K562 (cell line): Measurements from ENCODE around the gene CTDSP2. TPM values are rescaled to one million over a fixed set of nuclear protein-coding genes. Genes with fewer than 3 reads are reported as not detected.

ENCODE experiments used
- ARID1B ChIP-seq: fragments of 450-650 bp; IDR thresholded peaks from 2 replicates; pipeline ENCODE4 v1.6.1; 2016; ENCODE audit warnings: antibody characterized with exemption, mild to moderate bottlenecking, inconsistent platforms
- BCOR ChIP-seq: fragments of 450-650 bp; IDR thresholded peaks from 2 replicates; pipeline ENCODE4 v1.6.1; 2016
- BDP1 ChIP-seq: IDR thresholded peaks from 3 replicates; pipeline ENCODE4 v1.6.1; 2011; ENCODE audit not compliant: insufficient read length, insufficient read depth
- CHCHD3 ChIP-seq: fragments of 250-450 bp; sonication (Bioruptor Pico); IDR thresholded peaks from 2 replicates; pipeline ENCODE4 v2.1.2; 2022; ENCODE audit warnings: mild to moderate bottlenecking
- E2F8 ChIP-seq: fragments of 450-650 bp; IDR thresholded peaks from 2 replicates; pipeline ENCODE4 v1.7.1; 2018; ENCODE audit warnings: mild to moderate bottlenecking, low read depth; ENCODE audit not compliant: partially characterized antibody
- ETV6 ChIP-seq, 3 experiments: fragments of 150-350 bp in 1 of 3; sonication (generic) in 1 of 3; formaldehyde crosslinking in 1 of 3; IDR thresholded peaks; 2 replicates each; pipeline versions ENCODE4 v1.6.1 to v1.8.0; 2014 to 2022; ENCODE audit warnings: borderline replicate concordance in 2 of 3, low read depth in 2 of 3, antibody characterized with exemption in 1 of 3, low read length in 1 of 3, mild to moderate bottlenecking in 1 of 3, missing genetic modification reagents in 1 of 3
- FOXK2 ChIP-seq, 2 experiments: fragments of 450-650 bp; IDR thresholded peaks in 1 of 2; conservative IDR thresholded peaks in 1 of 2; 2 replicates each; pipeline ENCODE4 v1.6.1; 2016; ENCODE audit warnings: low read depth in 2 of 2, mild to moderate bottlenecking in 1 of 2
- IRF1 ChIP-seq: sonication (generic); formaldehyde crosslinking; IDR thresholded peaks from 2 replicates; pipeline ENCODE4 v1.8.0; 2022; ENCODE audit warnings: missing genetic modification reagents, mild to moderate bottlenecking, borderline replicate concordance
- LEF1 ChIP-seq: fragments of 450-650 bp; IDR thresholded peaks from 2 replicates; pipeline ENCODE4 v1.6.1; 2016; ENCODE audit warnings: mild to moderate bottlenecking
- MAX ChIP-seq: sonication (generic); formaldehyde crosslinking; IDR thresholded peaks from 2 replicates; pipeline ENCODE4 v1.9.0; 2022; ENCODE audit warnings: mild to moderate bottlenecking, missing genetic modification reagents
- NR4A1 ChIP-seq, 2 experiments: fragments of 250-450 bp in 1 of 2; fragments of 450-650 bp in 1 of 2; sonication (Bioruptor Pico) in 1 of 2; IDR thresholded peaks; 2 replicates each; pipeline versions ENCODE4 v1.4.0 to v1.6.1; 2016 to 2020; ENCODE audit warnings: mild to moderate bottlenecking in 2 of 2, missing compliant biosample characterization in 1 of 2, missing genetic modification characterization in 1 of 2, moderate library complexity in 1 of 2
- PRPF4 ChIP-seq: fragments of 200-400 bp; formaldehyde crosslinking; IDR thresholded peaks from one replicate; pipeline ENCODE4 v1.6.1; 2017; ENCODE audit warnings: low read length, low read depth, mild to moderate bottlenecking; ENCODE audit not compliant: insufficient read depth, poor library complexity, severe bottlenecking
- PTRF ChIP-seq: fragments of 450-650 bp; IDR thresholded peaks from 2 replicates; pipeline ENCODE4 v1.6.1; 2016; ENCODE audit warnings: mild to moderate bottlenecking, missing genetic modification characterization, missing compliant biosample characterization
- RBBP5 ChIP-seq: fragments of 200-600 bp; sonication (generic); IDR thresholded peaks from 2 replicates; pipeline ENCODE4 v1.6.1; 2012; ENCODE audit warnings: borderline replicate concordance, mild to moderate bottlenecking, low read length, control low read depth, inconsistent platforms; ENCODE audit not compliant: insufficient read depth, poor library complexity, severe bottlenecking
- RCOR1 ChIP-seq, 2 experiments: IDR thresholded peaks; 2 replicates each; pipeline ENCODE4 v1.6.1; 2012; ENCODE audit warnings: low read depth in 2 of 2, low read length in 2 of 2, borderline replicate concordance in 1 of 2, improper control_type of control experiment in 1 of 2
- ZFP1 ChIP-seq: fragments of 450-650 bp; formaldehyde crosslinking; IDR thresholded peaks from 2 replicates; pipeline ENCODE4 v1.4.0; 2020; ENCODE audit warnings: mild to moderate bottlenecking, mixed read lengths
- ZFX ChIP-seq: sonication (generic); formaldehyde crosslinking; IDR thresholded peaks from 2 replicates; pipeline ENCODE4 v1.8.0; 2022; ENCODE audit warnings: mild to moderate bottlenecking, missing genetic modification reagents, moderate library complexity
- ZNF253 ChIP-seq: fragments of 250-450 bp; sonication (Bioruptor Pico); conservative IDR thresholded peaks from 2 replicates; pipeline ENCODE4 v1.6.1; 2021; ENCODE audit warnings: mild to moderate bottlenecking
- ZNF584 ChIP-seq: fragments of 200-800 bp; sonication (Bioruptor generic); IDR thresholded peaks from 2 replicates; pipeline ENCODE4 v1.6.1; 2016; ENCODE audit warnings: low read depth, mild to moderate bottlenecking, missing genetic modification characterization, missing compliant biosample characterization
- ZNF717 ChIP-seq: fragments of 250-450 bp; sonication (Bioruptor Pico); IDR thresholded peaks from 2 replicates; pipeline ENCODE4 v1.5.0; 2021
- polyA plus RNA-seq, 8 experiments: library from polyadenylated mRNA; depleted of rRNA in 4 of 8; stranded (reverse) in 5 of 8; unstranded in 3 of 8; fragments of >200 nt; fragmentation: Nextera tagmentation in 2 of 8; fragmentation: Illumina TruSeq in 1 of 8; extraction: Ambion mirVana in 2 of 8; extraction: Trizol in 1 of 8; gene quantifications; 2 replicates each; pipeline versions ENCODE4 v1.2.1 to v1.2.3, GENCODE V29; 2011 to 2014; ENCODE audit warnings: inconsistent platforms in 1 of 8, missing spikeins in 1 of 8
- total RNA-seq, 7 experiments: library from RNA; depleted of rRNA in 6 of 7; stranded (reverse); fragments of >200 nt in 6 of 7; fragmentation: Illumina TruSeq in 2 of 7; extraction: Trizol in 2 of 7; gene quantifications; 2 replicates each; pipeline versions ENCODE4 v1.2.1 to v1.2.3, GENCODE V29; 2011 to 2021; ENCODE audit warnings: low replicate concordance in 1 of 7
- TF ChIP-seq, protein P1 (sequence below), 2 experiments: IDR thresholded peaks; 2 replicates each; pipeline ENCODE4 v1.6.1; 2011; ENCODE audit warnings: borderline replicate concordance in 1 of 2, control low read depth in 1 of 2, low read depth in 1 of 2, low read length in 1 of 2, mild to moderate bottlenecking in 1 of 2, mixed read lengths in 1 of 2, moderate library complexity in 1 of 2; ENCODE audit not compliant: insufficient read depth in 1 of 2, insufficient read length in 1 of 2, poor library complexity in 1 of 2, severe bottlenecking in 1 of 2; ENCODE audit errors: extremely low read depth in 1 of 2

The CTDSP2 gene
- total and polyA plus RNA-seq, 9 of the 15 experiments (the other 6 are each of a cell fraction or from before 2014, with no cell fraction given) = 20.4 to 108 (median 47.7) TPM

DNA sequence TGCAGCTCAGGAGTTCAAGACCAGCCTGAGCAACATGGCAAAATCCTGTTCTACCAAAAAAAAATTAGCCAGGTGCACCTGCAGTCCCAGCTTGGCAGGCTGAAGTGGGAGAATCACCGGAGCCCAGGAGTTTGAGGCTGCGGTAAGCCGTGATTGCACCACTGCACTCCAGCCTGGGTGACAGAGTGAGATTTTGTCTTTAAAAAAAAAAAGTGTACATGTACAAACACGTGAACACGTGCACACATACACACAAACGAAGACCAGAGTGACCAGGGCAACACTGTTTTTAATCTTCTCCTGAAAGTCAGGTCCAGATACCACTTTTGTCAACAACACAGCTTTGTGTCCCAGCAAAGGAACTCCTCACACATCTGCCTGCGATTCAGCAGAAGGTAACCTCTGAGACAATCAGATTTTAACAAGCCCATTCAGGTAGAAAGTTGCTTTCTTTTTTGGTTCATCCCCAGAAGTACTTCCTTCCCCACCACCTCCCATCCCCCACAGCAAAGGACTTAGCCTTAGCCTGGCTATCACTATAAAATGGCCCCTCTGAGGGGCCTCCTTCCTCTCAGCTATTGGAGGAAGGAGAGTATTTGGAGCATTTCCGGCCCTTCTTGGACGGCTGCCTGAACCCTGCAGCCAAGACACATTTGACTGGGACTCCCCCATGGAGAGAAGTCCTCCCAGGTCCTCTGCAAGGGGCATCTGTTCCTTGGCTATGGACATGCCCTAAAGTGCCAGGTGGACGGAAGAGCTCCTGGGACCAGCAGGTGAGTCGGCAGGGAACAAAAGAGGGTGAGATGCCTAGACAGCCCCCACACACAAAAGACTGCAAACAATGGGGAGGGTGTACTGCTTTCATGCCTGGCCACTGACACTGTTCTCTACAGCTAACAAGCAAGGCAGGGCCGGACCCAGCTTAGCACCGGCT, 9.8 kb downstream of the CTDSP2 start (continued):
- no peak for TF ChIP-seq E2F8
- TF ChIP-seq BDP1 = no peak
- peak; percentile 76 for TF ChIP-seq LEF1
- no peak for TF ChIP-seq ETV6 (IDR thresholded peaks at IDR 0.05; ENCODE audit: borderline replicate concordance in 1 of 2, low read depth in 2 of 2, low read length in 1 of 2)
- TF ChIP-seq ETV6 (CRISPR knock-in tag; IDR thresholded peaks at IDR 0.05; ENCODE audit: borderline replicate concordance) = no peak
- TF ChIP-seq ZFX (CRISPR knock-in tag) = no peak
- no peak for TF ChIP-seq ZFP1 (CRISPR knock-in tag)
- TF ChIP-seq ZNF717 = no peak
- TF ChIP-seq IRF1 (CRISPR knock-in tag) = no peak
- TF ChIP-seq NR4A1 (CRISPR knock-in tag; IDR thresholded peaks at IDR 0.05) = no peak
- no peak for TF ChIP-seq NR4A1 (tag; IDR thresholded peaks at IDR 0.05)
- TF ChIP-seq PTRF (tag) = no peak
- TF ChIP-seq RBBP5 = peak; percentile 34
- TF ChIP-seq, protein P1, sequence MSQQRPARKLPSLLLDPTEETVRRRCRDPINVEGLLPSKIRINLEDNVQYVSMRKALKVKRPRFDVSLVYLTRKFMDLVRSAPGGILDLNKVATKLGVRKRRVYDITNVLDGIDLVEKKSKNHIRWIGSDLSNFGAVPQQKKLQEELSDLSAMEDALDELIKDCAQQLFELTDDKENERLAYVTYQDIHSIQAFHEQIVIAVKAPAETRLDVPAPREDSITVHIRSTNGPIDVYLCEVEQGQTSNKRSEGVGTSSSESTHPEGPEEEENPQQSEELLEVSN (IDR thresholded peaks at IDR 0.05; ENCODE audit: borderline replicate concordance in 1 of 2, extremely low read depth in 1 of 2, insufficient read depth in 1 of 2, insufficient read length in 1 of 2, low read depth in 1 of 2, low read length in 1 of 2, poor library complexity in 1 of 2, severe bottlenecking in 1 of 2) = no peak
- TF ChIP-seq CHCHD3 (CRISPR knock-in tag) = no peak
- no peak for TF ChIP-seq BCOR
- no peak for TF ChIP-seq ZNF253
- TF ChIP-seq ZNF584 (CRISPR knock-in tag) = no peak
- no peak for TF ChIP-seq MAX (CRISPR knock-in tag)
- TF ChIP-seq PRPF4 = no peak
- 0 out of 4 replicates have a peak, but pooled peaks of 1 of the 2 experiments have one; percentile 16 for TF ChIP-seq FOXK2 (conservative IDR thresholded peaks at IDR 0.05 in 1 of 2, IDR thresholded peaks at IDR 0.05 in 1 of 2; ENCODE audit: low read depth in 2 of 2)
- TF ChIP-seq ARID1B = peak; percentile 18; the same call in 1 of the 2 replicates
- TF ChIP-seq RCOR1 (IDR thresholded peaks at IDR 0.05; ENCODE audit: borderline replicate concordance in 1 of 2, low read depth in 2 of 2, low read length in 2 of 2) = peak in 1 of 2 experiments; percentile 27; a peak in 1 of 4 replicates
